Neuron (in vitro differentiated cells): Measurements from ENCODE around the gene DNMBP.

ENCODE experiments used
- H2AFZ ChIP-seq: one replicate; pipeline ENCODE4 v1.6.1; 2013; ENCODE audit warnings: low read depth, mild to moderate bottlenecking, inconsistent platforms, low read length, moderate library complexity
- H3K27me3 ChIP-seq: one replicate; pipeline ENCODE4 v1.6.1; 2013; ENCODE audit warnings: low read length; ENCODE audit not compliant: insufficient read depth
- H3K36me3 ChIP-seq: one replicate; pipeline ENCODE4 v1.6.1; 2013; ENCODE audit warnings: low read length; ENCODE audit not compliant: insufficient read depth
- H3K4me1 ChIP-seq: one replicate; pipeline ENCODE4 v1.6.1; 2013; ENCODE audit warnings: low read length; ENCODE audit not compliant: insufficient read depth
- H3K4me3 ChIP-seq: 2 replicates; pipeline ENCODE4 v1.5.1; 2013; ENCODE audit warnings: mild to moderate bottlenecking, low read length, moderate library complexity
- H3K9me3 ChIP-seq: one replicate; pipeline ENCODE4 v1.6.1; 2013; ENCODE audit warnings: low read length

The DNMBP gene

GRCh38 chr10:99860466-99860865, 149.3 kb downstream of the DNMBP start:
- Histone ChIP-seq H3K4me3 (no peak overlapping the region), H2AFZ (no peak overlapping the region), H3K9me3 (no peaks in the 10 kb centered on the region), H3K36me3 (no peaks in the 10 kb centered on the region), H3K4me1 (no peaks in the 10 kb centered on the region), H3K27me3 (no peaks in the 10 kb centered on the region)

- Histone ChIP-seq H3K36me3 (no peaks in the 10 kb centered on the region), H3K27me3 (no peaks in the 10 kb centered on the region), H3K9me3 (no peaks in the 10 kb centered on the region), H2AFZ (no peak overlapping the region), H3K4me3 (no peak overlapping the region), H3K4me1 (no peaks in the 10 kb centered on the region)
Measured at GRCh38 chr10:99859585-99859984, 150.2 kb downstream of the DNMBP start.

GRCh38 chr10:99858849-99859248, 150.9 kb downstream of the DNMBP start:
- Histone ChIP-seq H3K9me3 (no peaks in the 10 kb centered on the region), H3K4me3 (no peak overlapping the region), H3K4me1 (no peaks in the 10 kb centered on the region), H3K27me3 (no peaks in the 10 kb centered on the region), H3K36me3 (no peaks in the 10 kb centered on the region), H2AFZ (no peak overlapping the region)

GRCh38 chr10:99855479-99856071, 154.2 kb downstream of the DNMBP start:
- Histone ChIP-seq H2AFZ (no peak overlapping the region), H3K4me3 (no peak overlapping the region), H3K9me3 (no peaks in the 10 kb centered on the region), H3K36me3 (no peaks in the 10 kb centered on the region), H3K27me3 (no peaks in the 10 kb centered on the region), H3K4me1 (peaks cover under 1% of the 10 kb centered on the region)

GRCh38 chr10:99854860-99855259, 154.9 kb downstream of the DNMBP start:
- no peaks in the 10 kb centered on the region for H3K27me3 ChIP-seq
- H3K4me3 ChIP-seq, result no peak overlapping the region
- H3K4me1 ChIP-seq, result peaks cover 8% of the 10 kb centered on the region
- no peak overlapping the region for H2AFZ ChIP-seq
- H3K36me3 ChIP-seq, result no peaks in the 10 kb centered on the region
- H3K9me3 ChIP-seq, result no peaks in the 10 kb centered on the region

- Histone ChIP-seq H2AFZ (no peak overlapping the region), H3K4me3 (no peak overlapping the region), H3K27me3 (no peaks in the 10 kb centered on the region), H3K36me3 (no peaks in the 10 kb centered on the region), H3K4me1 (peaks cover 10% of the 10 kb centered on the region), H3K9me3 (no peaks in the 10 kb centered on the region)
Measured at GRCh38 chr10:99853655-99854054, 156.1 kb downstream of the DNMBP start.

- H3K27me3 ChIP-seq, result no peaks in the 10 kb centered on the region
- H3K9me3 ChIP-seq, result no peaks in the 10 kb centered on the region
- H3K4me1 ChIP-seq, result peaks cover 10% of the 10 kb centered on the region
- H3K36me3 ChIP-seq, result no peaks in the 10 kb centered on the region
- no peak overlapping the region for H3K4me3 ChIP-seq
- H2AFZ ChIP-seq, result no peak overlapping the region
Measured at GRCh38 chr10:99852481-99853213, 157.1 kb downstream of the DNMBP start.

- peaks cover 10% of the 10 kb centered on the region for H3K4me1 ChIP-seq
- H2AFZ ChIP-seq, result no peak overlapping the region
- H3K4me3 ChIP-seq, result no peak overlapping the region
- no peaks in the 10 kb centered on the region for H3K9me3 ChIP-seq
- no peaks in the 10 kb centered on the region for H3K36me3 ChIP-seq
- H3K27me3 ChIP-seq, result no peaks in the 10 kb centered on the region
Measured at GRCh38 chr10:99851825-99852224, 157.9 kb downstream of the DNMBP start.

- no peaks in the 10 kb centered on the region for H3K9me3 ChIP-seq
- no peaks in the 10 kb centered on the region for H3K27me3 ChIP-seq
- H3K4me3 ChIP-seq, result no peak overlapping the region
- H3K4me1 ChIP-seq, result peaks cover 10% of the 10 kb centered on the region
- H2AFZ ChIP-seq, result no peak overlapping the region
- no peaks in the 10 kb centered on the region for H3K36me3 ChIP-seq
Measured at GRCh38 chr10:99850767-99851340, 158.9 kb downstream of the DNMBP start.

GRCh38 chr10:99850021-99850766, 159.6 kb downstream of the DNMBP start:
- H3K9me3 ChIP-seq, result no peaks in the 10 kb centered on the region
- no peak overlapping the region for H3K4me3 ChIP-seq
- H3K27me3 ChIP-seq, result no peaks in the 10 kb centered on the region
- H2AFZ ChIP-seq, result no peak overlapping the region
- peaks cover 10% of the 10 kb centered on the region for H3K4me1 ChIP-seq
- H3K36me3 ChIP-seq, result no peaks in the 10 kb centered on the region

- H3K4me3 ChIP-seq, result no peak overlapping the region
- no peaks in the 10 kb centered on the region for H3K9me3 ChIP-seq
- H3K36me3 ChIP-seq, result no peaks in the 10 kb centered on the region
Measured at GRCh38 chr10:99849536-99849935, 160.2 kb downstream of the DNMBP start.

GRCh38 chr10:99849057-99849456, 160.7 kb downstream of the DNMBP start:
- peaks cover 10% of the 10 kb centered on the region for H3K4me1 ChIP-seq
- no peaks in the 10 kb centered on the region for H3K36me3 ChIP-seq
- H3K9me3 ChIP-seq, result no peaks in the 10 kb centered on the region
- H3K4me3 ChIP-seq, result no peak overlapping the region
- H2AFZ ChIP-seq, result no peak overlapping the region
- H3K27me3 ChIP-seq, result no peaks in the 10 kb centered on the region

More at GRCh38 chr10:99849536-99849935, 160.2 kb downstream of the DNMBP start:
- Histone ChIP-seq H2AFZ (no peak overlapping the region), H3K27me3 (no peaks in the 10 kb centered on the region), H3K4me1 (peaks cover 10% of the 10 kb centered on the region)

GRCh38 chr10:99845837-99846382, 163.8 kb downstream of the DNMBP start:
- Histone ChIP-seq H3K36me3 (no peaks in the 10 kb centered on the region), H3K9me3 (no peaks in the 10 kb centered on the region), H2AFZ (no peak overlapping the region), H3K4me3 (no peak overlapping the region), H3K27me3 (no peaks in the 10 kb centered on the region), H3K4me1 (peaks cover 10% of the 10 kb centered on the region)
